Endothelial cell of umbilical vein (primary cell): ENCODE measurements around the gene DCC. TPM values are rescaled to one million over a fixed set of nuclear protein-coding genes. Genes with fewer than 3 reads are reported as not detected.

Source experiments
- BruUV-seq: library from RNA; stranded (reverse); fragments of 400-500 nt; replicated peaks from 2 replicates; lab custom pipeline; 2021; lab: Mats Ljungman, UMichigan
- CTCF ChIA-PET: fragments of 300-600, 350-600 bp; sonication (Branson Sonifier 250); formaldehyde crosslinking; loops from one replicate; lab custom pipeline; 2021; ENCODE audit warnings: antibody characterized with exemption, inconsistent platforms; lab: Charles Lee
- POLR2A ChIA-PET: fragments of 300-600, 350-600 bp; sonication (Branson Sonifier 250); formaldehyde crosslinking; loops from one replicate; lab custom pipeline; 2021; ENCODE audit warnings: antibody characterized with exemption, inconsistent platforms; lab: Charles Lee
- DNase-seq: peaks from one replicate; pipeline ENCODE4 v3.0.0-alpha.2; 2011; ENCODE audit warnings: low read depth, low spot score
- FAIRE-seq: peaks from 2 replicates; lab custom pipeline; 2011; peaks lifted over from hg19 to GRCh38; lab: Jason Lieb, UNC
- H2AFZ ChIP-seq: 2 replicates; pipeline ENCODE4 v1.6.0; 2012; ENCODE audit warnings: low read depth, low read length, control low read depth, inconsistent platforms
- H3K27ac ChIP-seq: 2 replicates; pipeline ENCODE4 v1.5.1; 2011; ENCODE audit warnings: low read depth, mild to moderate bottlenecking, control low read depth, low read length, moderate library complexity; ENCODE audit not compliant: insufficient read depth
- H3K27me3 ChIP-seq, 2 experiments: 2 replicates each; pipeline versions ENCODE4 v1.6.0 to v1.6.1; 2011; ENCODE audit warnings: low read length in 2 of 2, mixed read lengths in 1 of 2; ENCODE audit not compliant: control insufficient read depth in 2 of 2, insufficient read depth in 2 of 2
- H3K36me3 ChIP-seq, 2 experiments: 2 replicates in 1 of 2; 3 replicates in 1 of 2; pipeline ENCODE4 v1.5.1; 2011; ENCODE audit warnings: low read length in 2 of 2, mild to moderate bottlenecking in 1 of 2, moderate library complexity in 1 of 2; ENCODE audit not compliant: control insufficient read depth in 2 of 2, insufficient read depth in 2 of 2; ENCODE audit errors: extremely low read depth in 1 of 2
- H3K4me1 ChIP-seq: 3 replicates; pipeline ENCODE4 v1.5.1; 2011; ENCODE audit warnings: mild to moderate bottlenecking, low read length; ENCODE audit not compliant: control insufficient read depth, insufficient read depth; ENCODE audit errors: extremely low read depth
- H3K4me2 ChIP-seq: 2 replicates; pipeline ENCODE4 v1.6.1; 2011; ENCODE audit warnings: low read length, control low read depth, mixed read lengths; ENCODE audit not compliant: insufficient read depth
- H3K4me3 ChIP-seq, 3 experiments: fragments of 200-600 bp in 1 of 3; sonication (generic), shearing (Covaris generic) in 1 of 3; replicated peaks in 1 of 3; 2 replicates each; pipeline ENCODE4 v1.5.1; 2011 to 2016; ENCODE audit warnings: control low read depth in 3 of 3, low read length in 3 of 3, mild to moderate bottlenecking in 2 of 3, inconsistent platforms in 1 of 3, low read depth in 1 of 3, moderate library complexity in 1 of 3; ENCODE audit not compliant: insufficient read depth in 1 of 3
- H3K79me2 ChIP-seq: 2 replicates; pipeline ENCODE4 v1.6.0; 2012; ENCODE audit warnings: low read length, inconsistent platforms; ENCODE audit not compliant: control insufficient read depth, insufficient read depth
- H3K9ac ChIP-seq: replicated peaks from 2 replicates; pipeline ENCODE3; 2011; ENCODE audit warnings: low read length, control low read depth; ENCODE audit not compliant: insufficient read depth; ENCODE audit errors: extremely low read depth
- H3K9me1 ChIP-seq: replicated peaks from 3 replicates; pipeline ENCODE4 v1.6.0; 2011; ENCODE audit warnings: mild to moderate bottlenecking, low read length; ENCODE audit not compliant: control insufficient read depth, insufficient read depth; ENCODE audit errors: extremely low read depth
- H3K9me3 ChIP-seq: replicated peaks from 2 replicates; pipeline ENCODE4 v1.5.1; 2012; ENCODE audit warnings: low read length, inconsistent platforms; ENCODE audit not compliant: control insufficient read depth, insufficient read depth
- H4K20me1 ChIP-seq: replicated peaks from 2 replicates; pipeline ENCODE3; 2011; ENCODE audit warnings: mild to moderate bottlenecking, low read length; ENCODE audit not compliant: control insufficient read depth, insufficient read depth; ENCODE audit errors: extremely low read depth
- EZH2 ChIP-seq: IDR thresholded peaks from 2 replicates; pipeline ENCODE4 v1.6.1; 2012; ENCODE audit warnings: borderline replicate concordance, low read depth, mild to moderate bottlenecking, moderate library complexity, low read length, inconsistent platforms; ENCODE audit not compliant: severe bottlenecking
- FOS ChIP-seq: IDR thresholded peaks from 2 replicates; pipeline ENCODE4 v1.6.1; 2011; ENCODE audit warnings: mild to moderate bottlenecking, low read length, moderate library complexity, borderline replicate concordance; ENCODE audit not compliant: insufficient read depth
- GATA2 ChIP-seq: IDR thresholded peaks from 2 replicates; pipeline ENCODE4 v1.7.0; 2011; ENCODE audit warnings: low read depth, mild to moderate bottlenecking, moderate library complexity, mixed read lengths, low read length; ENCODE audit not compliant: insufficient read length, insufficient read depth
- MYC ChIP-seq: IDR thresholded peaks from one replicate; pipeline ENCODE4 v1.6.1; 2011; ENCODE audit warnings: mild to moderate bottlenecking, low read depth, low read length
- POLR2AphosphoS5 ChIP-seq: IDR thresholded peaks from 2 replicates; pipeline ENCODE4 v1.6.1; 2012; ENCODE audit warnings: low read depth, mild to moderate bottlenecking, control low read depth, low read length, moderate library complexity; ENCODE audit not compliant: insufficient read depth
- dilution Hi-C: fragments of 300-500 bp; cut with MboI; formaldehyde crosslinking; loops from one replicate; pipeline ENCODE4 v1.15.0; 2019; ENCODE audit warnings: low sequenced_read_pairs; ENCODE audit not compliant: extremely low pct_ligation_motif_present
- intact Hi-C: fragments of 100-400 bp; cut with micrococcal nuclease; formaldehyde crosslinking; loops from one replicate; pipeline ENCODE4 v1.10.0; 2022
- polyA plus RNA-seq, 4 experiments: library from polyadenylated mRNA; depleted of rRNA in 3 of 4; stranded (reverse) in 3 of 4; unstranded in 1 of 4; fragments of >200 nt; gene quantifications; 2 replicates each; pipeline versions ENCODE4 v1.2.1 to v1.2.3, GENCODE V29; 2011 to 2012; ENCODE audit warnings: missing spikeins in 1 of 4
- total RNA-seq: library from RNA; stranded (reverse); gene quantifications from 2 replicates; pipeline ENCODE4 v1.2.3, GENCODE V29; 2021
- TF ChIP-seq, protein P1 (sequence below): IDR thresholded peaks from 2 replicates; pipeline ENCODE4 v1.6.1; 2011; ENCODE audit not compliant: insufficient read depth, insufficient read length
- TF ChIP-seq, protein P2 (sequence below), 2 donors: IDR thresholded peaks; 1 replicate in 1 of 2; 2 replicates in 1 of 2; pipeline ENCODE4 v1.5.1; 2011; ENCODE audit warnings: low read length in 2 of 2, mild to moderate bottlenecking in 2 of 2, moderate library complexity in 2 of 2, control low read depth in 1 of 2, inconsistent platforms in 1 of 2, low read depth in 1 of 2; ENCODE audit not compliant: insufficient read depth in 1 of 2; ENCODE audit errors: extremely low read depth in 1 of 2

DCC gene
- total and polyA plus RNA-seq, 2 donors (not counting 3 experiments of a cell fraction or from before 2014, with no cell fraction given) = not detected

DNA sequence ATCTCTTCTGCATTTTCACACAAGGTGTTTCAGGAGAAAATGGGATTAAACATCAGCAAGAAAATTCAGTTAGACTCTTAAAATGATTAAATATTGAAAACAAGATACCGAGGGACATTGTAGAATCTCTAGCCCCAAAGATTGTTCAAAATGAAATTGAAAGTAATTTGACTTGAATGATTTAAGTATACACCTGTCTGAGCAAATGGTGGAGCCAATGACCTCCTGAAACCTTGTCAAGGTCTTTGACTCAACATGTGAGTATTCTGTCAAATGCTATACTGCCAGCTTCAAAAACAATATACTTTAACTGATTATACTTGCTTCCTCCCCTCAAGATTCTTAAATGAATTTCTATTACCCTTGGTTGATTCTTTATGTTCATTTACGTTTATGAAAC lies 411.0 kb downstream of the DCC start:
- H3K9me1 ChIP-seq = no peaks in the 10 kb centered on the region
- no peaks in the 10 kb centered on the region for H3K9me3 ChIP-seq
- H3K4me3 ChIP-seq = no peak overlapping the region
- H3K4me2 ChIP-seq = no peak overlapping the region
- no peak for FAIRE-seq
- BruUV-seq = no TSS peak
- no peak for DNase-seq
- H4K20me1 ChIP-seq = no peaks in the 10 kb centered on the region
- CTCF ChIA-PET = no interaction called here
- no peaks in the 10 kb centered on the region for H3K27me3 ChIP-seq
- no peaks in the 10 kb centered on the region for H3K4me1 ChIP-seq
- no peak overlapping the region for H3K27ac ChIP-seq
- H3K9ac ChIP-seq = no peak overlapping the region
- intact Hi-C loops (no loop called here), dilution Hi-C loops (no loop called here)
- H3K79me2 ChIP-seq = no peaks in the 10 kb centered on the region
- TF ChIP-seq POLR2AphosphoS5 (no peak), GATA2 (no peak), FOS (no peak), MYC (no peak), EZH2 (no peak)
- TF ChIP-seq, protein P1, sequence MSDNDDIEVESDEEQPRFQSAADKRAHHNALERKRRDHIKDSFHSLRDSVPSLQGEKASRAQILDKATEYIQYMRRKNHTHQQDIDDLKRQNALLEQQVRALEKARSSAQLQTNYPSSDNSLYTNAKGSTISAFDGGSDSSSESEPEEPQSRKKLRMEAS = no peak
- TF ChIP-seq, protein P2, sequence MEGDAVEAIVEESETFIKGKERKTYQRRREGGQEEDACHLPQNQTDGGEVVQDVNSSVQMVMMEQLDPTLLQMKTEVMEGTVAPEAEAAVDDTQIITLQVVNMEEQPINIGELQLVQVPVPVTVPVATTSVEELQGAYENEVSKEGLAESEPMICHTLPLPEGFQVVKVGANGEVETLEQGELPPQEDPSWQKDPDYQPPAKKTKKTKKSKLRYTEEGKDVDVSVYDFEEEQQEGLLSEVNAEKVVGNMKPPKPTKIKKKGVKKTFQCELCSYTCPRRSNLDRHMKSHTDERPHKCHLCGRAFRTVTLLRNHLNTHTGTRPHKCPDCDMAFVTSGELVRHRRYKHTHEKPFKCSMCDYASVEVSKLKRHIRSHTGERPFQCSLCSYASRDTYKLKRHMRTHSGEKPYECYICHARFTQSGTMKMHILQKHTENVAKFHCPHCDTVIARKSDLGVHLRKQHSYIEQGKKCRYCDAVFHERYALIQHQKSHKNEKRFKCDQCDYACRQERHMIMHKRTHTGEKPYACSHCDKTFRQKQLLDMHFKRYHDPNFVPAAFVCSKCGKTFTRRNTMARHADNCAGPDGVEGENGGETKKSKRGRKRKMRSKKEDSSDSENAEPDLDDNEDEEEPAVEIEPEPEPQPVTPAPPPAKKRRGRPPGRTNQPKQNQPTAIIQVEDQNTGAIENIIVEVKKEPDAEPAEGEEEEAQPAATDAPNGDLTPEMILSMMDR (IDR thresholded peaks at IDR 0.05; ENCODE audit: extremely low read depth in 1 of 2, insufficient read depth in 1 of 2, low read depth in 1 of 2, low read length in 2 of 2) = no peak
- H3K36me3 ChIP-seq = no peaks in the 10 kb centered on the region
- no peak overlapping the region for H2AFZ ChIP-seq
- POLR2A ChIA-PET = no interaction called here
